ENCODE data around the gene GM2A. TPM values are rescaled to one million over a fixed set of nuclear protein-coding genes. Genes with fewer than 3 reads are reported as not detected.
A peak's percentile ranks its signal among the peaks of the same experiment; 100 is the strongest.

Gene GM2A
- total RNA-seq, 1 experiment from 2014 or later: 90.2 TPM

- H3K9me2 ChIP-seq (replicated peaks; ENCODE audit: low read length): no peaks in the 10 kb centered on the region
- H3K27ac ChIP-seq (ENCODE audit: low read length): no peak overlapping the region
- H3K4me3 ChIP-seq (ENCODE audit: low read length): no peak overlapping the region
- no peaks in the 10 kb centered on the region for H3K36me3 ChIP-seq (ENCODE audit: low read depth, low read length)
- H2AFZ ChIP-seq (ENCODE audit: low read length): no peak overlapping the region
- no peak for ATAC-seq
- H3K79me2 ChIP-seq (ENCODE audit: low read length): peaks cover 60% of the 10 kb centered on the region
- POLR2A ChIA-PET (ENCODE audit: unreplicated experiment): no interaction called here
- CTCF ChIA-PET: no interaction called here
- no peaks in the 10 kb centered on the region for H3K27me3 ChIP-seq (ENCODE audit: low read length)
- H3K9ac ChIP-seq (ENCODE audit: low read length): no peak overlapping the region
- H3K4me1 ChIP-seq (ENCODE audit: insufficient read depth, low read length): peaks cover 48% of the 10 kb centered on the region
- TF ChIP-seq EZH2 (IDR thresholded peaks at IDR 0.05; ENCODE audit: low read length, unreplicated experiment) (no peak), CTCF (conservative IDR thresholded peaks at IDR 0.05; ENCODE audit: low read depth, low read length) (no peak), EZH2phosphoT487 (IDR thresholded peaks at IDR 0.05; ENCODE audit: borderline replicate concordance, low read length) (no peak)
- H3K9me3 ChIP-seq (ENCODE audit: low read length): no peaks in the 10 kb centered on the region
- H3F3A ChIP-seq (ENCODE audit: low read length, unreplicated experiment): peaks cover 10% of the 10 kb centered on the region
- BruUV-seq (replicated peaks): no TSS peak
- intact Hi-C loops (cut with micrococcal nuclease): no loop called here
- DNase-seq: no peak
- no peaks in the 10 kb centered on the region for H4K20me1 ChIP-seq (ENCODE audit: low read length)
- no peak overlapping the region for H3K4me2 ChIP-seq (ENCODE audit: low read length)
Observed at GRCh38 chr5:151255621-151256286, 2.8 kb downstream of the GM2A start.

- H3K4me1 ChIP-seq (ENCODE audit: insufficient read depth, low read length): peaks cover 60% of the 10 kb centered on the region
- H2AFZ ChIP-seq (ENCODE audit: low read length): peak overlapping the region; percentile 18
- DNase-seq (peak; percentile 98), ATAC-seq (peak; percentile 56)
- H4K20me1 ChIP-seq (ENCODE audit: low read length): no peaks in the 10 kb centered on the region
- POLR2A ChIA-PET (ENCODE audit: unreplicated experiment): no interaction called here
- H3K9me3 ChIP-seq (ENCODE audit: low read length): no peaks in the 10 kb centered on the region
- H3K27ac ChIP-seq (ENCODE audit: low read length): peak overlapping the region; percentile 90
- H3K27me3 ChIP-seq (ENCODE audit: low read length): no peaks in the 10 kb centered on the region
- H3K9me2 ChIP-seq (replicated peaks; ENCODE audit: low read length): no peaks in the 10 kb centered on the region
- intact Hi-C loops (cut with micrococcal nuclease): no loop called here
- peak overlapping the region; percentile 45 for H3K9ac ChIP-seq (ENCODE audit: low read length)
- CTCF ChIA-PET: no interaction called here
- no TSS peak for BruUV-seq (replicated peaks)
- H3K79me2 ChIP-seq (ENCODE audit: low read length): peaks cover 63% of the 10 kb centered on the region
- H3K4me3 ChIP-seq (ENCODE audit: low read length): peak overlapping the region; percentile 26; the same call in 1 of the 2 replicates
- TF ChIP-seq CTCF (conservative IDR thresholded peaks at IDR 0.05; ENCODE audit: low read depth, low read length): no peak
- no peak for TF ChIP-seq EZH2 (IDR thresholded peaks at IDR 0.05; ENCODE audit: low read length, unreplicated experiment)
- TF ChIP-seq EZH2phosphoT487 (IDR thresholded peaks at IDR 0.05; ENCODE audit: borderline replicate concordance, low read length): no peak
- H3K4me2 ChIP-seq (ENCODE audit: low read length): peak overlapping the region; percentile 69
- H3F3A ChIP-seq (ENCODE audit: low read length, unreplicated experiment): peaks cover 10% of the 10 kb centered on the region
- H3K36me3 ChIP-seq (ENCODE audit: low read depth, low read length): peaks cover 6% of the 10 kb centered on the region; the same call in 1 of the 2 replicates
Observed at GRCh38 chr5:151257731-151258181, 4.8 kb downstream of the GM2A start.

GRCh38 chr5:151258201-151258611, 5.2 kb downstream of the GM2A start:
- H3K4me2 ChIP-seq (ENCODE audit: low read length): peak overlapping the region; percentile 69
- H3K36me3 ChIP-seq (ENCODE audit: low read depth, low read length): peaks cover 6% of the 10 kb centered on the region; the same call in 1 of the 2 replicates
- H4K20me1 ChIP-seq (ENCODE audit: low read length): no peaks in the 10 kb centered on the region
- intact Hi-C loops (cut with micrococcal nuclease): no loop called here
- BruUV-seq (replicated peaks): no TSS peak
- H3K27ac ChIP-seq (ENCODE audit: low read length): peak overlapping the region; percentile 90
- peaks cover 64% of the 10 kb centered on the region for H3K4me1 ChIP-seq (ENCODE audit: insufficient read depth, low read length)
- ChIA-PET POLR2A (ENCODE audit: unreplicated experiment) (no interaction called here), CTCF (no interaction called here)
- TF ChIP-seq CTCF (conservative IDR thresholded peaks at IDR 0.05; ENCODE audit: low read depth, low read length) (no peak), EZH2phosphoT487 (IDR thresholded peaks at IDR 0.05; ENCODE audit: borderline replicate concordance, low read length) (no peak), EZH2 (IDR thresholded peaks at IDR 0.05; ENCODE audit: low read length, unreplicated experiment) (no peak)
- H3K9me2 ChIP-seq (replicated peaks; ENCODE audit: low read length): no peaks in the 10 kb centered on the region
- peaks cover 10% of the 10 kb centered on the region for H3F3A ChIP-seq (ENCODE audit: low read length, unreplicated experiment)
- H3K4me3 ChIP-seq (ENCODE audit: low read length): peak overlapping the region; percentile 20
- ATAC-seq (no peak), DNase-seq (no peak)
- no peaks in the 10 kb centered on the region for H3K9me3 ChIP-seq (ENCODE audit: low read length)
- no peaks in the 10 kb centered on the region for H3K27me3 ChIP-seq (ENCODE audit: low read length)
- H3K79me2 ChIP-seq (ENCODE audit: low read length): peaks cover 64% of the 10 kb centered on the region
- peak overlapping the region; percentile 46 for H3K9ac ChIP-seq (ENCODE audit: low read length)
- peak overlapping the region; percentile 18; the same call in 1 of the 2 replicates for H2AFZ ChIP-seq (ENCODE audit: low read length)
